HG02571 (cell line): ENCODE data around the gene EXPH5.
"Not testable (repeated sequence)": the region's sequence is repeated elsewhere in the genome, so short reads cannot be mapped to it uniquely, and the experiment has no call there.

Experiments used
- ATAC-seq: cut with Tn5 transposase; IDR thresholded peaks from one replicate; pipeline ENCODE4 v1.9.1; 2021; ENCODE audit warnings: mild to moderate bottlenecking, moderate library complexity; ENCODE audit not compliant: unreplicated experiment

Gene EXPH5

DNA sequence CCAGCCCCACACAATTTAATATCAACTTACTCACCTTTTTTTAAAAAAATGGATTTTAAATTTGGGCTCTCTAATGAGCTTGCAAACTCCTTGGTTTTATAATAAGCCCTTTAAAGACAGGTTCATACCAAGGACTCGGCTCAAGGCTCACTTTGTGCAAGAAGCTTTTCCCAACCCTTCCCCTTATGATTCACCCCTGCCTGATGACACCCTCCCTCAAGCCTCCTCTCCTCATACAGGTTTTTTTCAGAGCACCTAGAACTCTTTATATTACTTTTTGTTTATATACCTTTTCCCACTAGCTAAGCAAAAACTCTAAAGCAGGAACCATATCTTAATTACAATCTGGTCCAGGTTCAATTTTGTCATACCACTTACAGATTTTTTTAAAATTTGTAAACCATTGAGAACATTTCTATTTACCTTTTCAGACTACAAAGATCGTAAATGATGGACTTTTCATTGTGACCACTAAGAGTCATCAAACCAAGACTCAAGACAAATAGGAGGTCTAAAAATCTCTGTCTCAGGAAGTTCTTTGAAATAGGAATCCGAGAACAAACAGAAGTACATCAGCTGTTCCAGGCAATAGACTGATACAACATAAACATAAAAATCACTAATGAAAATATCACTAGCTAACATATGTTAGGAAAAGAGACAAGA is 13.1 kb upstream of the EXPH5 start:
- ATAC-seq: no peak

DNA sequence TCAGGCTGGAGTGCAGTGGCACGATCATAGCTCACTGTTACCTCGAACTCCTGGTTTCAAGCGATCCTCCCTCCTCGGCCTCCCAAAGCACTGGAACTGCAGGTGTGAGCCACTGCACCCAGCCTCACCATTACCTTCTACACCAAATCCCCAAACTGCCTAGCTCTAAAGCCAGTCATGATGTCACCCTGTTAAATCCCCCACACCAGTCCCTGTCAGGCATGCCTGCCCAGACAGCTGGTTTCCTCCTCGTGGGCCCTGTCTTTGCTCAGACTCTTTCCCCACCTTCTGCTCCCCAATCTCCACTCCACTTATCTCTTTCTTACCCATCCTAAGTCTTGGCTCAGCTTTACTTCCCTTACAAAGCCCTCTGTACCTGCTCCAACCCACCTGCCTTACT is 12.5 kb upstream of the EXPH5 start:
- no peak for ATAC-seq

DNA sequence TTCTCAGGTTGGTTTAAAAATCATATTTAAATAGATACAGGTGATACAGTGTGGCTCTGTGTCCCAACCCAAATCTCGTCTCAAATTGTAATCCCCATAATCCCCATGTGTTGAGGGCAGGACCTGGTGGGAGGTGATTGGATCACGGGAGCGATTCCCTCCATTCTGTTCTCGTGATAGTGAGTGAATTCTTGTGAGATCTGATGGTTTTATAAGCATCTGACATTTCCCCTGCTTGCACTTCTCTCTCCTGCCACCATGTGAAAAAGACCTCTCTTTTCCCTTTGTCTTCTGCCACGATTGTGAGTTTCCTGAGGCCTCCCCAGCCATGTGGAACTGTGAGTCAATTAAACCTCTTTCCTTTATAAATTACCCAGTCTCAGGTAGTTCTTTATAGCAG is 9.2 kb upstream of the EXPH5 start:
- not testable (repeated sequence) for ATAC-seq

DNA sequence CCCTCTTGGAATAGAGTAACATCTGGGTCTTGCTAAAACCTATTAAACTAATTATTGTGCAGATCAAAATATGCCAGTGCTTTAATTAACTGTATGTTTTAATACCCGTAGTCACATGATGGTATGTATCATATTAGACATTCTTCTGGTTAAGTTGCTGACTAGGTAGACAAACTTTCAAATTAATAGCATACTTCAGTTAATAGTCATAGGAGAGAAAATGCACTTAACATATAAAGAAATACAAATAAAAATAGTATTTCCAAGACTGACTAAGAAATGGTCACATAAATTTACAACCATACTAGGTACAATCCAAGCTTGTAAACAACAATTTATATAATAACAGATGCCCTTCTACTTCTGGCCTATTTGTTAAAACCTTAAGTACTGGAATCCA is 7.6 kb upstream of the EXPH5 start:
- no peak for ATAC-seq

GRCh38 chr11:108599978-108600377 is 6.4 kb upstream of the EXPH5 start:
- no peak for ATAC-seq

- ATAC-seq: no peak
Measured at GRCh38 chr11:108597736-108598355, 4.3 kb upstream of the EXPH5 start.

- no peak for ATAC-seq
Measured at GRCh38 chr11:108596701-108597100, 3.1 kb upstream of the EXPH5 start.

GRCh38 chr11:108593923-108594434 is 411 bp upstream of the EXPH5 start:
- no peak for ATAC-seq

DNA sequence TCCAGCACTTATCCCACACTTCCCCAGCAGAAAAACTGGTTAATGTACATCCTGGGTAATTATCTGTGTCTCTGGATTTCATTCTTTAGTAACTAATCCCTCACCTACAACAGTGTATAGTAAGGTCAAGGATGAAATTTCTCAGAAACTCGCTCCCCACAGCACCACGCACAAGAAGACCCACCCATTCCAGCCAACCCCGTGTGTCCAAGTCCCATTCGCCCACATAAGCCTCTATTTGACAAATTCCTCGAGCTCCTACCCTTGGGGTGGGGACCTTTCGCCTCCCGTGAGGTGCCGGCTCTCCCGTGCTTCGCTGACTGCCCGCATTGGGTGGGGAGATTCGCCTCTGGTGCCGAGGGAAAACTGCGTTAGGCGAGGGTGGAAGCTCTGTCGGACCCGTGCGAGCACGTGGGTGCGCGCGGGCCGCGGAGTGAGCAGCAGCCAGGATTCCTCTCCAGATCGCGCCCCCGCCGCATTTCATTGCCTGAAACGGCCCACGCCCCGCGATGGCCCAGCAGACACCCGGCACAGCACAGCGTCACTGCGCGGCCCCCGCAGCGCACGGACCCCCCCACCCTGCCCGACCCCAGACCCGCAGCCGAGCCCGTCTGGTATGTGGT is 866 bp downstream of the EXPH5 start:
- peak; percentile 29 for ATAC-seq

- no peak for ATAC-seq
Measured at GRCh38 chr11:108591893-108592292, 1.7 kb downstream of the EXPH5 start.

- no peak for ATAC-seq
Measured at GRCh38 chr11:108589136-108589535, 4.4 kb downstream of the EXPH5 start.

- no peak for ATAC-seq
Measured at GRCh38 chr11:108588287-108588686, 5.3 kb downstream of the EXPH5 start.

GRCh38 chr11:108587109-108587508 is 6.5 kb downstream of the EXPH5 start:
- no peak for ATAC-seq

DNA sequence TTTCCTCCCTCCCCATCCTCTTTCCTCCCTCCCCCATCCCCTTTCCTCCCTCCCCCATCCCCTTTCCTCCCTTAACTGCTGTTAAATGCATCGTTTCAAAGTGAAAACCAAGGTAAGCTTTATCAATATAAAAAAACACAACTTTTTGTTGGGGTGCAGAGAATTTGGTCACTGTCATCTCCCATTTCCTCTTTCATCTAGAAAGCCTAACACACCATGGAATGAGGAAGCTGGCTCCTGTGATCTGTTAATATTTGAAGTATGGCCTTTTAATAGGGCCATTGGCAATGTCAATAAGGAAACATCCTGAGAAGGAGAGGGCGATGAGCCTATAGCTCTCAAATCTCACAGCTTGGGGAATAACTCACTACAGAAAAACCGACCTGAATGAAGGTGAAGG is 7.0 kb downstream of the EXPH5 start:
- no peak for ATAC-seq

- not testable (repeated sequence) for ATAC-seq
Measured at GRCh38 chr11:108586185-108586584, 7.4 kb downstream of the EXPH5 start.

DNA sequence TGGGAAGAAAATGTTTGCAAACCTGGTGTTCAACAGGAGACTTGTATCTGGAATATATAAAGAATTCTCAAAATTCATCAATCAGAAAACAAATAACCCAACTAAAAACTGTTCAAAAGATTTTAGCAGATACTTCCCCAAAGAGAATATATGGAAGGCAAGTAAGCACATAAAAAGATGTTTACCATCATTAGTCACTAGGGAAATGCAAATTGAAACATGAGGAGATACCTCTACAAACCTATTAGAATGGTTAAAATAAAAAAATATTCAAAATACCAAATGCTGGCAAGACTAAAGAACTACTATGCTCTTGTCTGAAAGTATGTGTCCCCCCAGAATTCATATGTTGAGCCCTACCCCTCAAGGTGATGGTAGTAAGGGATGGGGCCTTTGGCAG is 8.6 kb downstream of the EXPH5 start:
- no peak for ATAC-seq

GRCh38 chr11:108580645-108581044 is 12.9 kb downstream of the EXPH5 start:
- no peak for ATAC-seq

GRCh38 chr11:108580043-108580442 is 13.5 kb downstream of the EXPH5 start:
- no peak for ATAC-seq

DNA sequence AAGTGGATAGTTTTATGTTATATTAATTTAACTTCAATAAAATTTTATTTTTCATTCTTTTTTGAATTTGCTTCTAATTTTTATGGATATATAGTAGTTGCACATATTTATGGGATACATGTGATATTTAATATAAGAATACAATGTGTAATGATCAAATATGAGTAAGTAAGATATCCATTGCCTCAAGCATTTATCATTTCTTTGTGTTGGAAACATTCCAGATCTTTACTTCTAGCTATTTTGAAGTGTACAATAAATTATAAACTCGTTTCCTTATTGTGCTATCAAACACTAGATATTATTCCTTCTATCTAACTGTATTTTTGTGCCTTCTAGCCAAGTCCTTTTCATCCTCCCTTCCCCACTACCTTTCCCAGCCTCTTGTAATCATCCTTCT is 17.0 kb downstream of the EXPH5 start:
- ATAC-seq: no peak

DNA sequence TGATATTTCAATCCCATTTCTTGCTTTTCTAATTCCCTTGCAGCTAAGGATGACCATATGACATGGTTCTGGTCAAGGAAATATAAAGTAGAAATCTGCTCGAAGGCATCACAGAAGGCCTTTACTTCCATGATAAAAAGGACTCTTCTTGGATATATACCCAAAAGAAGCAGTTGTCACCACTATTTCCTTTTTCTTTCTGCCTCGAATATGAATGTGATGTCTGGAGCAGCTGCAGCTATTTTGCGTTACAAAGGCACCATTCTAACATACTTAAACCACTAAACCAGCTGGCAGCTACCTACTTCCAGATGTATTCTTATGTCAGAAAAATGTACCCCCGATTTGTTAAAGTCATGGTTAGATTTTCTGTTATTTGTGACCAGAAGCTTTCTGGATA is 18.9 kb downstream of the EXPH5 start:
- no peak for ATAC-seq

- ATAC-seq: no peak
Measured at GRCh38 chr11:108571001-108571400, 22.6 kb downstream of the EXPH5 start.

DNA sequence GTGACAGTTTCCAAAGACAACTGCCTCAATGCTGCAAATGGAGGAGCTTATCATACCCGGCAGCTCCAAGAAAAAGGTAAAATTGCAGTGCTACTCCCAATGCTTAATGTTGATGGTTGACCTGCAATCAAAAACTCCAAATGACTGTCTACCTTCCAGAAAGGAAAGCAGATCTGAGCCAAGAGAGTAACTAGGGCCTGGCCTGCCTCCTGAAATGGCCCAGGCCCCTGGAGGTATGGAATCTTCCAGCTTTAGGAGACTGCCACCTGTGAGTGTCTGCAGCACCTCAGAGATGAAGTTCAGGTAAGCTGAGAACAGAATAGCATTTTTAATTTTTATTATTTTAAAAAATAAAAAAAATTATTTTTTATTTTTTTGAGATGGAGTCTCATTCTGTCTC is 23.7 kb downstream of the EXPH5 start:
- ATAC-seq: no peak
